ENCODE results near the gene PDE4D.
"Not testable (repeated sequence)": the region's sequence is repeated elsewhere in the genome, so short reads cannot be mapped to it uniquely, and the experiment has no call there.

PDE4D gene

DNA sequence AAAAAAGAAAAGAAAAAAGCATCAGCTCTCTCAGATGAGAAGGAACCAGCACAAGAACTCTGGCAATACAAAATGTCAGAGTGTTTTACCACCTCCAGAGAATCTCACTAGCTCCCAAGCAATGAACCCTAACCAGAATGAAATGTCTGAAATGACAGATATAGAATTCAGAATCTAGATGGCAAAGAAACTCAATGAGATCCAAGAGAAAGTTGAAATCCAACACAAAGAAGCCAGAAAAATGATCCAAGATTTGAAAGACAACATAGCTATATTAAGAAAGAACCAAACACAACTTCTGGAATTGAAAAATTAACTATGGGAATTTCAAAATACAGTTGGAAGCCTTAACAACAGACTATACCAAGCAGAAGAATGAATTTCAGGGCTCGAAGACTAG, 396.3 kb downstream of the PDE4D start:
- no peak for DNase-seq

DNA sequence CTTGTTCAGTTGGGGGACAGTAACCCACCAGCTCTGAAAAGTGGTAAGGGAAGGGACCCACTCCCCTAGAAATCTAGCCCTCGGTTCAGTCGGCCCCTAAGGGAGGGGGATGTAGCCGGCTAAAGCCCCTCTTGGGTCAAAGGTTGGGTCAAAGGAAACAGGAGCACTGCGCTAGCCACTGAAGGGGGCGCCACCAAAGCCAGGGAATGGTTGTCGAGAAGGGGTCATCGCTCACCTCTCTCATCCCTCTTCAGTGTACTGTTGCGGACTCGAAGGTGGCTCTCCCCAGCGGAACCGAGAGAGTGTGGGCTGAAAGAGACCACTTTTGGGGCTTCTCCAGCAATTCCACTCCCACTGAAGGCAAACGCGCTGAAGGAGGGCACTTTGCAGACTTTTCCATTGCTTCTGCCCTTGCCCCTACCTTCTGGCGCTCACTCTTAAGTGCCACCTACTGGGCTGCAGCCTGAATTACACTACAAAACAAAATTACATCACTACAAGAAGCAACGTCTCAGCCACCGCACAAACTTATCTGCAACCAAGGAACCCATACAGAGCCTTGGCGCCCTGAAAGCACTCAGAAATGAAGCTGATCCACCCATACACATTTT, 396.9 kb downstream of the PDE4D start:
- no peak for DNase-seq

DNA sequence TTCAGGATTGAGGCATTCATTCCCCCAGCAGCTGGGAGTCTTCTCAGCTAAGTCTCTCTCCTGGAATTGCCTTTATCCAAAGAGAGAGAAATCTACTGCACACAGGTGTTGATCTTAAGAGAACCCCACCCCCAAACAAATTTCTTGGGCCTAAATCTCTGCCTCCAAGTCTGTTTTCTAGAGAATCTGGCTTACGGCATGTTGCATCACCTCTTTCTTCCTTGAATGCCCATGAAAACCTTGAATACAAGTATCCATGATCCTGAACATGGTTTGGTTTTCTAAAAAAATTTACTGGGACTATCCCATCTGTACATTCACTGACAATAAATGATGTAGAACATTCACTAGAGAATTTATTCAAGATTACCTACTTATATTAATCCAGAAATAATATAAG, 401.6 kb downstream of the PDE4D start:
- DNase-seq, result no peak

DNA sequence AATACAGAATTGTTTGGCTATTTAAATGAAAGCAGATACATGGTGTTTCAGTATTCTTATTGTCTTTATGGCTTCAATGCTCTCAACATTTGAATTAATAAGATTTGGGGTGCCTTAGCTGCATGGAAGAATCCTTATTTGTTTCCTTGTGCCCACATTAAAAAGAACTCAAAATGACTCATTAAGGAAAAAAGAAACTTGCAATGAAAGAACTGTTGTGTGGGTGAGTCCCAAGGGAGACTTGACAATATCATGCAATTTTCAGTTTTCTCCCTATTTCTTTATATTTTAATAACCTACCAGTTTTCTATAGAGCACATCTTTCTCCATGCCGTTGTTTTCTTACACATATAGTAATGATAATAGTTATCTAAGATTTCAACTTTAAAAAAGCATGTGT, 404.0 kb downstream of the PDE4D start:
- DNase-seq, result no peak

DNA sequence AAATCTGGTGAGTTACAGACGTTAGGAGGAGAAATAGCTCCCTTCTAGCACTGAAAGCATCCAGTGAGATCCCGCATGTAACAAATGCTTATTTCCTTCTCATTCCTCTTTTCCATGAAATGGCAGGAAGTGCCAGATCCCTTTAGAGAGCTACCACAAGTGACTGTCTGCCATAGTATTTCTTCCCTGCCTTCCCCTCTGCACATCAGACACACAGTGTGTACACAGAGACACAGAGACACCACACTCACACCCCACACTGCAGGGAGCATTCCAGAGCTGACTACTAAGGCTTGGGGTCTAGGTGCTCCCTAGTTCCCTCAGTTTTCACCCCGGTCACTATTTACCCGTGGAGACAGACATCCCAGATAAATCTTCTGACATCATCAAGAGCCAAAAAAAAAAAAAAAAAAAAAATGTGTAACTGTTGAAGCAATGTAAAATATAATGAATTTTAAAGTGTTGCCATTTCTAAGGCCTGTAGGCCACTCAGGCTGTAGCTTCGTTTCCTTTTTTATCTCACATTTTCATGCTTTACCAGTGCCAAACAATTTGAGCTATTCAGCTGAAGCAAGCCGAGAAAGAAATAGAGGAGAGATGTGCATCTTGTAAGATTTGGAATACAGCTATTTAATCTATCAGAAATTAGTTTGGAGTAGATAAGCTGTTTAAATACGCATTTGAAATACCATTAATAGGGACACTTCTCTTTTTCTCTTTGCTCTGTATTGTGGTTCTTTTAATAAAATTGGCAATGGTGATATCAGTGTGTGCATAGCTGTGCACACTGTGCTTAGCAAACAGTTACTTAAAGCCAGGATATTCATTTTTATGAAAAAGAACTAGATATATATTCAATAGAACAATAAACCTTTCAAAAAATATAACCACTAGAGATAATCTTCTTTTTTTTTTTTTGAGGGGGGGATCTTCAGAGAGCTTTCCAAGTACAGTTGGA, 405.5 kb downstream of the PDE4D start:
- DNase-seq, result no peak

DNA sequence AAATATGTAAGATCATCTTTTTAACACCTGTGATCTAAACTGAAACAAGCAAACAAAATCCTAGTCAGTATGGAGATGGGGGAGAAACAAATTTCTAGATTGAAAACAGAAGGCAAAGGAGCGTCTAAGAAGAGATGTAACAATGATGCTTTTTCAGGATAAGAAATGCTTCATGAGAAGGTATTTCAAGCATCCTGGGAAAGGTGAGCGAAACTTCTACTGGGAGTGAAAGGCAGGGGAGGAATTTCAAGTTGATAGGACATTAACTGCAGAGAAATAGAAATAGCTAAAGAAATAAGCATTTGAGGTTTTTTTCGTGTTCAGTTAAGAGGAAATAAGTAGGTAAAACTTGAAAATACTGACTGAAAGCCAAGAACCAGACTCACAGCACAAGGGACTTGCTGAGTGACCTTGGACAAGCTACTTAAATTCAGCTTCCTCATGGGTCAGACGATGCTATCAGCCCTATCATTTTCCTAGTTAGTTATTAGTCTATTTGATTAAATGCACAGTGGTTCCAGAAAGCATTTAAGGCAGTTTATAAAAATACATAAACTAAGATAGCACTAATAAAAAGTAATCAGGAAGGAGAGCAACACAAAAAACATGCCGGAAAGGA, 406.3 kb downstream of the PDE4D start:
- DNase-seq, result no peak

DNA sequence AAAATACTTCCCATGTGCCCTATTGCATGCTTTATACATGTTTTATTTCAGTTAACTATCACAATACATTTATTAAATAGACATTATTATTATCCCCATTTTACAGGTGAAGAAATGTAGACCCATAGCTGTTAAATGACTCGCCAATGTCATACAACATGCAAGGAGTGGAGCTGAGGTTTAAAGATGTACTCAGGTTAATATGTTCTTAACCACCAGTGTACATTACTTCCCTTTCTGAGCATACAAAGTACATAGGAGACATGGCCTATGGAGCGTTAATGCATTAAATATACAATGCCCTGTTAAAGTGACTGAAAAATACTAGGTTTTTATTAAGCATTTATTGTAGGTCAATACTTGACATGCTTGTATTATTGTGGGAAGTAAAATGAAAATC, 407.0 kb downstream of the PDE4D start:
- no peak for DNase-seq

DNA sequence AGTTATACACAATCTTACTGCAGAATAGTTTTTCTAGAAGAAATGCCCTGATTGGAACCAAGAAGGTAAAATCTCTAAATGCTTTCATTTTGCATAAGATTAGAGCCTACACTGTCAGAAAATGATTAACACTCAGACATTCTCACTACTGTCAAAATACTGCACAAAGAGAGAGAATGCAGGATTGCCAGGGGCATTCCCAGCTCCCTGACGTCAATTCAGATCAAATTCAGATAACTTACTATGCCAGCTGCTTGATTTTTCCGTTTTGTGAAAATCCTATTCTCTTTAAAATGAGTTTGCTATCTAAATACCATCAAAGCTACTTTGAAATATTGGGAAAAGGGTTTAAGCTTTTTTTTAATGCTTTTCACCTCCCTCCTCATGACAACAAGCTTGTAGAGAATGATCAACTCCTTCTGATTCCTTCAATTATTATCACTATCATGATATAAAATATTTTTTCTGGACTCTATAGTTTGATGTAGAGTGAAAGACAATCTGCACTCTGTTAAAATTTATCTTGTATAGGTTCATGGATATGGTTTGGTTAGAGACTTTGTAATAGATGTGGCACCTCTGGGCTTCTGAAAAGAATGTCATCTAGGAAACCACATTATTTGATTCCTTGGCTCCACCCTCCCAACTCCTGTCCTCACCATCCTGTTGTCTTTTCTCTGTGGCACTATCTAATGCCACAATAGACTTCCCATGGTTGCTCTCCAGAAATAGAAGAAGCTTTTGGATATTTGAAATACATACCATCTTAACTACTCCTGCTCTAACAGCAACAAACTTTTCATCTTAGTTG, 407.7 kb downstream of the PDE4D start:
- DNase-seq, result no peak

DNA sequence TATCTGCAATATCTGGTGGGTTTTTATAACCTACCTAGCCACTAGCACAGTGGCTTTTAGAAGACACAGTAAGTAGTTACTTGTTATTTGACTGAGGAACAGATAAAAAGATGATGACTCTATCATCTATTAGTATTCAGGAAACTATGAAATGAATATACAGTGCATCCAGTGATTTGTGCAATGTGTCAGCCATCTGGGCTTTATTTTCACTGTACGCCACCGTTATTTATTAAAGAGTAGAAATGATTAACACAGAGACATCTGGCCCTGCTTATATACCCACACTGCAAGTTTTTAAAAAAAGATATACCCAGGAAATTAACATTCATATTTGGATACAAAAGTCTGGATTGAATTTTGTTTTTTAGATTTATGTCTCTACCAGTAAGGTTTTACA, 408.4 kb downstream of the PDE4D start:
- DNase-seq, result no peak

DNA sequence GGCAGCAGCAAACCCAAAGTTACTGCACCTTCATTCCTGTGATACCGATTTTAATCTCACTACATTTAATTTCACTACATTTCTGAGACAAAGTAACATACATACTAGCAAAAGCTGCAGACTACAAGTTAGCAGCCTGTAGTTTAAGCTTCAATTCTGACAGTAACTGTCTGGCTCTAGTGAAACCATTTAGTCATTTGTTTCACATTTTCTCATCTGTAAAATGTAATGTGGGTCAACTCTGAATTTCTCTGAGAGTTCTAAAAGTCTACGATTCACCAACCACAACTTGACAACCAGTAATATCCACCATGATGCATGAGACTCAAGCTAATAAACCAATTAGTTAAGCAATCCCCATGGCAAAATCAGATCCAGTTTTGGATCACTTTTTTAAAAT, 408.9 kb downstream of the PDE4D start:
- DNase-seq, result no peak

DNA sequence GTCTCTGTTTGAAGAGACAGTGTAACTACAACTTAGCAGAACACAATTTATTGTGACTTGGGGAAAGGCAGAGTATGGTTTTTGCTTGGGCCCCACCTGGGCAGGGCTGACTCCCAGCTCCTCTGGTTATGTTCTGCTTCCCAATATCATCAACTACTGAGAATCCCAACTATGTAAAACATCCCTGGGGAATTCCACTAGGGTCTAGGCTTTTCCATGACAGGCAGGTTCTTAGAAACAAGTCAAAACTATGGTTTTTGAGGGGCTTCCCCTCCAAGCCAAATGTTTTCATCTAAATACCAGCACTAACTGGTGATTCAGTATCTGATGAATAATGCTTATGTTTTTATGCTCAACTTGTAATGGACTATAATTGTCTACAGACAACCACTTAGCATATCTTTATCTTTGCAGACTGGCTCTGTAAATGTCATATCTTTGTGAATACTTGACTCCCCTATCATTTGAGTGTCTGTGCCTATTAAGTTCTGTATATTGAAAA, 409.5 kb downstream of the PDE4D start:
- no peak for DNase-seq

DNA sequence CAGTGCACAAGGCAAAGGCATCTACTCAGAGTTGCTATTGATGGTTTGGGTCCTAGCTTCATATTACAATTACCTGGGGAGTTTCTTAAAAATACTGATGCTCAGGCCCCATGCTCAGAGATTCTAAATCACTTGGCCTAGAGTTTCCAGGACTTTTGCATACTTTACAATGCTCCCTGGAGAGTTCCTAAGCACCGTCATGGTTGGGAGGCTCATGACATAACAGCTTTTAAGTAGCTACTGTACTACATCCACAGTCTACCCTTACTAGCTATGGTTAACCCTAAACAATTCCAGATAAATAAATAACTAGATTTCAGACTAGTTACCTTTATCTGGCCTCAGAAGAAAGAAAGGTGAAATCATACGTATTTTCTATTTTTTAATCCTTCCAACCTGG, 414.4 kb downstream of the PDE4D start:
- DNase-seq, result no peak

DNA sequence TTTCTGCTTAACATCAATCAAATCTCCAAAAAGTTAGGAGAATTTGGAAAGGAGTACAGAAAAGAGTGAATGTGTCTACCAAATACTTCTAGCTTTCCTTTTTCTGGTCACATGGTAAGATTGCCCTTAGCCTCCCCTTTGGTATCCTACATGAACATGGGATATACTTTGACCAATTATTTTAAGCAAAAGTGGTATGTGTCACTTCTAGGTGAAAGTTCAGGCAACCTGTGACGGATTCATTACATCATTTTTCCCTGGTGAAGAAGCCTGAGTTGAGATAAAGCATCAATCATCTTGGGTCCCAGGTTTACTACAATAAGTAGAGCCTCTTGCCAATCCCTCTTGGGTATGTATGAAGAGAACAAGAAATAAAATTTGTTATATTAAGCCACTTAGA, 419.2 kb downstream of the PDE4D start:
- DNase-seq, result no peak

DNA sequence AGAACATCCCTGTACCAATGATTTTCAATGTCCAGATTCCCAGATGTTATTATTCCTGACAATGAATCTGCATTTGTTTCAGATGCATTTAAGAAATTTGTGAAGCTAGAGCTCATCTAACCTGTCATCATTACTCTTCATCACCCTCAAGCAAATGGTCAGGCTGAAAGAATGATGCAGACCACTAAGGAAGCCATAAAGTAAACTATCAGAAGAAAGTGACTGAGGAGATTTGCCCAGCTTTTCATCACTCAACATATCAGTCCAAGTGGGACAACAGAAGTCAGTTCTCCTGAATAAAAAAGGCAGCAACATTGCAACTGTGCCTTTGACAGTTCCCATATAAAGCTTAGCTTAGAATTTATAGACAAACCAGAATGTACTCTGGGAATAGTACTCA, 419.9 kb downstream of the PDE4D start:
- DNase-seq, result no peak

DNA sequence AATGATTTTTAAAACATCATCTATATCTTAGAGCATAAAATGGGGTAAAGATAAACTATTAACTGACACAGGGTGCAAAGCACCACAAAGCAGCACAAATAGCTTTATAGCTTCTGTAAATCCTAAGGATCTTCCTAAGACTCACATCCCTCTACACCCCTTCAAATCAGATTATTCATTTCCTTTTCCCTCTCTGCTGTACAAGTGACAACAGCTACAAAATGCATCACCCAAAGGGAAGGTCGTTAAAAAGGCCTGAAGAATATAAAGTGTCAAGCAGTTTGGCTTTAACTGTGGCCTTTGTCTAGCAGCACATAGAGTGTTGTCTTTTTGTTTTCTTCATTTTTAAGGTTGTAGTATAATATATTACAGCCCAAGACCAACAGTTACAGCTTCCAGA, 422.1 kb downstream of the PDE4D start:
- DNase-seq, result no peak

DNA sequence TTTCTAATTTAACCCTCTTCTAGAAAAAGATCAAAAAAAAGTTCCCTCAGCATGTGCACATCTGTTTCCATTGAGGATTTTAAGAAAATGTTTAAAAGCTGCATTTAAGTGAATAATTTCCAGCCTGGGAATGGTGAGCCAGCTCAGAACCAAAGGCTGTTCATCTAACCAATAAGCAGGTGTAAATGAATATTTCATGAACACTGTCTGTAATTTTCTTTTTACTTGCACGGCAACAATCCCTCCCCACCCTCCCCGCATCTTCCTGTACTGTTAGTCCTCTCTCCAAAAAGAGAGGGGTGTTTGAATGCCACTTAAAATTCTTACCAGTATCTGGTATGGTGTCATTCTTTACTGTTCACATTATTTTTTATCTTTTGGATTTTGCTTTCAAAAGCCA, 425.6 kb downstream of the PDE4D start:
- DNase-seq, result no peak

DNA sequence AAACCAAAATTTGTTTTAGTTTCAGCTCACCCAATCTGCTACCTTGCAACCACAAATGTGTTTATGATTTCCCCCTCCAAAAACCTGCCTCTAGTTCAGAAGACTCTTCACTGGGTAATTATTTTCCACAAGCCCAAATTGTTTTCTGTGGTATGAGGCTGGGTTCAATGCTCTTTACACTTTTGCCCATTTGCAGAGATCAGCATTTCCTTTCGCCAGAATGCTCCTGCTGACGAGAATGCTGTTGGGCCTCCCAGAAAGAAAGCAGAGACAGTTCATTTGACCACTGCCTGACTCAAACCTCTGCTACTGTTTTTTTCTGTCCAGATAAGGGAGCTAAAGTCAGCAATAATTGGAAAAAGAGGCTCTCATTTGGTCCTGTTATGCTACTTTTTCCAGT, 427.3 kb downstream of the PDE4D start:
- no peak for DNase-seq

DNA sequence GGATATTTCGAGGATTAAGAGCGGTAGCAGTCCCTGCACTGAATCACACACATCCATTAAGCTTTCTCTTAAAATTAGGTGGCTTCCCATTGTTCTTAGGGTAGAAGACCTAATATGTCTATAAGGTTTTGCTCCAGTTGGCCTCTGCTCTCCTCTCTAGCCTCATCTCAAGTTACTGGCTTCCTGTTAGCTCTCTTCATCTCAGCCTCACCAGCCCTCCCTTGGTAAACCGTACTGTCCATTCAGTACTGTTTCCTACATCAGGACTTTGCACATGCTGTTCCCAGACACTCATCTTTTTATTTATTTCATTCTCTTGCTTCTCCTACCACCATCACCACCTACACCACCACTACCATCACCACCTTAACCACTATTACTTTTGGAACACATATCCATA, 428.6 kb downstream of the PDE4D start:
- DNase-seq, result no peak

DNA sequence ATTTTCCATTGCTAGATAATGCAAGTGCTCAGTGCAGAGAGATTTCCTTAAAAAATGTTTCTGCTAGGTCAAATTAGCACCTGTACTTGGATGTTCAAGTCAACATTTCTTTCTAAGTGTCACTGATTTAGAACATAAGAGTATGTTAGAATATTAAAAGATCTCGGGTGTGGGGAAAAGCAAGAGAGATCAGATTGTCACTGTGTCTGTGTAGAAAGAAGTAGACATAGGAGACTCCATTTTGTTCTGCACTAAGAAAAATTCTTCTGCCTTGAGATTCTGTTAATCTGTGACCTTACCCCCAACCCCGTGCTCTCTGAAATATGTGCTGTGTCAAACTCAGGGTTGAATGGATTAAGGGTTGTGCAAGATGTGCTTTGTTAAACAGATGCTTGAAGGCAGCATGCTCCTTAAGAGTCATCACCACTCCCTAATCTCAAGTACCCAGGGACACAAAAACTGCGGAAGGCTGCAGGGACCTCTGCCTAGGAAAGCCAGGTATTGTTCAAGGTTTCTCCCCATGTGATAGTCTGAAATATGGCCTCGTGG, 429.8 kb downstream of the PDE4D start:
- DNase-seq, result not testable (repeated sequence)

DNA sequence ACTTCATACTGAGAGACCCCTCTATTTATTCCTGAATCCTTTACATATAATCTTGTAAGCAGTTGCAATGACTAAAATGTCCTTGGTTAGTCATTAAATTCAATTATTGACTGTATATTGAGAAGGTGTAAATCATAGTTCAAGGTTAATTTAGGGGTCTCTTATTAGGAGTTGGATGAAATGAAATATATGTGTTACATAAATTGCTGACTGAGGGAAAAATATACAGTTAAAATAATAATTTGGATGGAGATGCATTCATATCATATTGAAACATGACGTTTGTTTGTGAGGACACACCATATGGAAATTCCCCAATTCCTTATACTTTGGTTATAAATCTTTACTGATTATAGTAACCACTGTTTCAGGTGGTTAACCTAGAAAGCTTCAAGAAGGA, 430.6 kb downstream of the PDE4D start:
- DNase-seq, result no peak

DNA sequence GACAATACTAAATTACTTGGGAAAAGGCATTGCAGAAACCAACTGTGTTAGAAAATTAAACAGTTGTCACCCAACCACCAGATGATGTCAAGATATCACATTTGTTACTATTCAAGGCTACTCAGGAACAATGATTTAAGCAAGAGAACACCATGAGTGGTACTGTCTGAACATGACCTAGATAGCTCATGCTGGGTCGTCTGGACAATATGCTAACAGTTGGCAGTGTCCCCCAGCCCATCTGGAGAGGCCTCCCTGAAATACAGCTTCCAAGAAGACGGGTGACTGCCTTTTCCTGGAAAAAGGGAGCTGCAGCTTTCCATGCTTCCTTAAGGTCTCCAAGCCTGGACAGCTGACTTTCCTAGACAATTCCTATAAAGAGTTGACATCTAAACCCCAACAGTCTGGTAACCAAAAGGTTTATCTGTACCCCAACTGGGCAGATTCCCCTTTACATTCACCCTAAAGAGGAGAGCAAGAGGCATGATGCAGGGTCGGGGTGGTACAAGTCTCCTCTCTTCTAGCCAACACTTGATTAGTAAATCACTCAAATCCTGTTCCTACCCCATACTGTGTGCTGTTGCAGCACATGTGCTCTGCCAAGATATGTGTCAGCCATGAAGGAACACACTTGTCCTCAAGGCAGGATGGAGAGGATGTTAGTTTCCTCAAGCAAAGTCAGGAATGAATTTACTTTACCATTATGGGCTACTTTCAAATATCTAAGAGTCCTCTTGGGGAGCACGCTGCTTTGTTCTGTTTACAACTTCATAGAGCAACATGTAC, 433.0 kb downstream of the PDE4D start:
- DNase-seq, result no peak

Measured in activated T-cell treated with anti-CD3 and anti-CD28 coated beads, Interleukin-2, amount 50 U/mL, for 1 hour (primary cell).